T1000 (cell line): ENCODE data around the gene CCDC6.
"Not testable (repeated sequence)": the region's sequence is repeated elsewhere in the genome, so short reads cannot be mapped to it uniquely, and the experiment has no call there.

ENCODE experiments used
- DNase-seq: peaks from one replicate; lab custom pipeline; 2025; ENCODE audit warnings: mixed read lengths; lab: John Stamatoyannopoulos, UW

CCDC6 gene

GRCh38 chr10:59757966-59758365, 148.4 kb downstream of the CCDC6 start:
- DNase-seq = no peak

GRCh38 chr10:59754951-59755350, 151.4 kb downstream of the CCDC6 start:
- no peak for DNase-seq

GRCh38 chr10:59753267-59753666, 153.1 kb downstream of the CCDC6 start, which contains the start of gene MRLN:
Gene MRLN, minus strand, starts transcription at chr10:59753455.
- no peak for DNase-seq

GRCh38 chr10:59752278-59752940, 153.9 kb downstream of the CCDC6 start:
- DNase-seq = no peak

GRCh38 chr10:59750155-59750945, 156.0 kb downstream of the CCDC6 start:
- no peak for DNase-seq

- no peak for DNase-seq
Measured at GRCh38 chr10:59748834-59749233, 157.5 kb downstream of the CCDC6 start.

- no peak for DNase-seq
Measured at GRCh38 chr10:59745163-59745650, 161.1 kb downstream of the CCDC6 start.

- not testable (repeated sequence) for DNase-seq
Measured at GRCh38 chr10:59744762-59745161, 161.6 kb downstream of the CCDC6 start.

- DNase-seq = not testable (repeated sequence)
Measured at GRCh38 chr10:59744156-59744555, 162.2 kb downstream of the CCDC6 start.

GRCh38 chr10:59741583-59741982, 164.8 kb downstream of the CCDC6 start:
- no peak for DNase-seq

GRCh38 chr10:59741048-59741447, 165.3 kb downstream of the CCDC6 start:
- DNase-seq = no peak
